AG04449 (cell line): ENCODE data around the gene HPN.

Experiments
- CTCF ChIA-PET: fragments of 350-600 bp; formaldehyde crosslinking; extraction: SDS; loops from one replicate; lab custom pipeline; 2021; ENCODE audit warnings: antibody characterized with exemption; lab: Yijun Ruan, JAX
- POLR2A ChIA-PET: fragments of 400-600, 350-600 bp; formaldehyde crosslinking; extraction: SDS; loops from one replicate; lab custom pipeline; 2020; ENCODE audit warnings: antibody characterized with exemption, inconsistent platforms; lab: Yijun Ruan, JAX
- DNase-seq: peaks from one replicate; pipeline ENCODE4 v3.0.0-alpha.2; 2010; ENCODE audit warnings: low read depth, low spot score
- H3K4me3 ChIP-seq: 2 replicates; pipeline ENCODE4 v1.5.1; 2011; ENCODE audit warnings: low read depth, mild to moderate bottlenecking, control low read depth, low read length
- TF ChIP-seq, protein P1 (sequence below): IDR thresholded peaks from one replicate; pipeline ENCODE4 v1.5.1; 2011; ENCODE audit warnings: mild to moderate bottlenecking, moderate library complexity, low read length, control low read depth, inconsistent platforms; ENCODE audit not compliant: insufficient read depth; ENCODE audit errors: missing control alignments

The HPN gene

DNA sequence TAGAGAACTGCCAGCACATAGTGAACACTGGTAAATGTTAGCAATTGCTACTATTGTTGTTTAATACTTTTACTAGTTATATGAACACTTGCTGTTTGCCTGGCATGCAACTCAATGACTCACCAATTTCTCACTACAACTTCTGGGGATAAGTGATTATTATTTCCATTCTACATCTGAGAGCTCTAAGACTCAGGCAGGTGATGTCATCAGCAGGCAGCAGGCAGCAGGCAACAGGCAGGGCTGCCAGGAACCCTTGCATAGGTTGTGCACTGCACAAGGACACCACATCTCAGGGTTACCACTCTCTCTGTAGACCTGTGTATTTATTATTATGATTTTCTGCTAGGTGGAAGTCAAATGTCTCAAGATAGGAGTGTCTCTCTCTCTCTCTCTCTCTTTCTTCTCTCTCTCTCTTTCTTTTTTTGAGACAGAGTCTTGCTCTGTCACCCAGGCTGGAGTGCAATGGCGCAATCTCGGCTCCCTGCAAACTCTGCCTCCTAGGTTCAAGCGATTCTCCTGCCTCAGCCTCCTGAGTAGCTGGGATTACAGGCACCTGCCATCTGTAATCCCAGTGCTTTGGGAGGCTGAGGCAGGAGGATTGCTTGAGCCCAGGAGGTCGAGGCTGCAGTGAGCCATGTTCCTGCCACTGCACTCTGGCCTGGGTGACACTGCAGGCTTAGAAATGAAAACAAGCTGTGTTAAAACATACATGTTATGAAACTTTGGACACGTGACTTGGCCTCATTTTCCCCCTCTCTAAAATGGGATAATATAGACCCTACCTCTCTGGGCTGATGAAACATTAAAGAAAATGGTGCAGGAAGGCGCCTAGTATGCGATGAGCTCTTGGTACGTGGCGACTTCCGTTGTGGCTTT lies 22.7 kb downstream of the HPN start:
- no peak for DNase-seq
- TF ChIP-seq, protein P1, sequence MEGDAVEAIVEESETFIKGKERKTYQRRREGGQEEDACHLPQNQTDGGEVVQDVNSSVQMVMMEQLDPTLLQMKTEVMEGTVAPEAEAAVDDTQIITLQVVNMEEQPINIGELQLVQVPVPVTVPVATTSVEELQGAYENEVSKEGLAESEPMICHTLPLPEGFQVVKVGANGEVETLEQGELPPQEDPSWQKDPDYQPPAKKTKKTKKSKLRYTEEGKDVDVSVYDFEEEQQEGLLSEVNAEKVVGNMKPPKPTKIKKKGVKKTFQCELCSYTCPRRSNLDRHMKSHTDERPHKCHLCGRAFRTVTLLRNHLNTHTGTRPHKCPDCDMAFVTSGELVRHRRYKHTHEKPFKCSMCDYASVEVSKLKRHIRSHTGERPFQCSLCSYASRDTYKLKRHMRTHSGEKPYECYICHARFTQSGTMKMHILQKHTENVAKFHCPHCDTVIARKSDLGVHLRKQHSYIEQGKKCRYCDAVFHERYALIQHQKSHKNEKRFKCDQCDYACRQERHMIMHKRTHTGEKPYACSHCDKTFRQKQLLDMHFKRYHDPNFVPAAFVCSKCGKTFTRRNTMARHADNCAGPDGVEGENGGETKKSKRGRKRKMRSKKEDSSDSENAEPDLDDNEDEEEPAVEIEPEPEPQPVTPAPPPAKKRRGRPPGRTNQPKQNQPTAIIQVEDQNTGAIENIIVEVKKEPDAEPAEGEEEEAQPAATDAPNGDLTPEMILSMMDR: no peak
- ChIA-PET CTCF (interaction anchor here (0.9 to 7.8 kb wide), 10 partner anchors 9 to 90 kb away, joined by 3 to 245 read pairs (median 5); partner anchors contain the start of genes FXYD1 and LGI4), POLR2A (no interaction called here)
- no peak overlapping the region for H3K4me3 ChIP-seq

DNA sequence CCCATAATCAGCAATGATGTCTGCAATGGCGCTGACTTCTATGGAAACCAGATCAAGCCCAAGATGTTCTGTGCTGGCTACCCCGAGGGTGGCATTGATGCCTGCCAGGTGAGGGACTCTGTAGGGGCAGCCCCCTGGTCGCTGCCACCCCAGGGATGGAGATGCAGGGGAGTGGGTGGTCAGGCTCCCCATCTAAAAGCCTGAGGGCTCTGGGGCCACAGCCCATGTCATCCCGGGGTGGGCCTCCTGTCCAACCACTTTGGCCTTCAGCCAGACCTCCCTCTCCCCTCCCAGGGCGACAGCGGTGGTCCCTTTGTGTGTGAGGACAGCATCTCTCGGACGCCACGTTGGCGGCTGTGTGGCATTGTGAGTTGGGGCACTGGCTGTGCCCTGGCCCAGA lies 24.1 kb downstream of the HPN start:
- H3K4me3 ChIP-seq: no peak overlapping the region
- DNase-seq: no peak
- TF ChIP-seq, protein P1: no peak
- POLR2A ChIA-PET: no interaction called here
- CTCF ChIA-PET: interaction anchor here (1.1 to 7.8 kb wide), 12 partner anchors 7 to 88 kb away, joined by 4 to 245 read pairs (median 26); partner anchors contain the start of genes FXYD1, FXYD3, FXYD5 and LGI4

DNA sequence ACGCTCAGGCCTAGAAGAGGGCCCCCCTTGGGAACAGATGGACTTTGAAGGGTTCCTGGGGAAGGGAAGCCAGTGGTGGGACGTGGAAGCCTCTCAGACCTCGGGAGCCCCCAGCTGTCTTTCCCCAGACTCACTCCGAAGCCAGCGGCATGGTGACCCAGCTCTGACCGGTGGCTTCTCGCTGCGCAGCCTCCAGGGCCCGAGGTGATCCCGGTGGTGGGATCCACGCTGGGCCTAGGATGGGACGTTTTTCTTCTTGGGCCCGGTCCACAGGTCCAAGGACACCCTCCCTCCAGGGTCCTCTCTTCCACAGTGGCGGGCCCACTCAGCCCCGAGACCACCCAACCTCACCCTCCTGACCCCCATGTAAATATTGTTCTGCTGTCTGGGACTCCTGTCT lies 24.6 kb downstream of the HPN start:
- H3K4me3 ChIP-seq: no peak overlapping the region
- DNase-seq: no peak
- TF ChIP-seq, protein P1: no peak
- ChIA-PET POLR2A (interaction anchor here (0.7 kb wide), 1 partner anchor 75 kb away, joined by 3 read pairs; no protein-coding TSS in a partner anchor), CTCF (interaction anchor here (0.8 to 7.8 kb wide), 32 partner anchors 8 to 204 kb away, joined by 3 to 245 read pairs (median 6); partner anchors contain the start of genes FXYD1, FXYD3, FXYD5 and FXYD7)

DNA sequence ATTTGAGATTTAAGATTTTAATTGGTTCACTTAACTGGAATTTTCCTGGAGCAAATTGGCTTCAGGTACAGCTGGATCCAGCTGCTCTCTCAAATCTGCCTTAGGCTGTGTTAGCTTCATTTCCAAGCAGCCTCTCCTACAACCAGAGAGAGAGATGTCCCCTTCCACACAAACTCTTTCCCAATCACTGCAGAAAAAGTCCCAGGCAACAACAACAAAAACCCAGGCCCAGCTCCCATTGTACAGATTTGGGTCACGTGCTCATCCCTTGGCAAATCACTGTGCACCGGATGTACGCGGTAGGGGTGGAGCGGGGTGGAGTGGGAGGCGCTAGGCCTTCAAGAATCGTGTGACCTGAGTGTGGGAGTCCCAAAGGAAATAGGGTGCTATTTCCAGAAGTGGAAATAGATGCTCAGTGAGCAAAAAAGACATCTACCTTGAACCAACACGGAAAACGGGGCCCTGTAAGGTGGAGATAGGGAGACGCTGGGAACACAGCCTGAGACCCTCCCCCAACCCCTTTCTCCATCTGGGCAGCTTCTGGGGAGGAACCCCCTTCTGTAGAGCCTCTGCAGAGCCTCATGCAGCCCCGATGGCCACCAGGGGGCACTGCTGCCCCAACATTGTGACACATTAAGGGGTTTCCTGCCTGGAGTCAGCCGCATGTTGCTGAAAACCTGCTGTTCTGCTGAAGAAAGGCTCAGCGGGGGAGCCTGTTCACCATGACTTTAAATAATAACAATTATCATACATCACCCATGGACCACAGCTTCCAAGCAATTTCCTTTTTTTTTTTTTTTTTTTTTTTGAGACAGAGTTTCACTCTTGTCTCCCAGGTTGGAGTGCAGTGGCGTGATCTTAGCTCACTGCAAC lies 25.4 kb downstream of the HPN start:
- H3K4me3 ChIP-seq: no peak overlapping the region
- POLR2A ChIA-PET: interaction anchor here (0.7 kb wide), 2 partner anchors 74 to 446 kb away, joined by 3 read pairs; partner anchors contain the start of gene DMKN
- TF ChIP-seq, protein P1: peak; percentile 93
- CTCF ChIA-PET: interaction anchor here (0.8 to 7.8 kb wide), 37 partner anchors 9 to 203 kb away, joined by 3 to 245 read pairs (median 5); partner anchors contain the start of genes FXYD1, FXYD3, FXYD5 and FXYD7
- no peak for DNase-seq

DNA sequence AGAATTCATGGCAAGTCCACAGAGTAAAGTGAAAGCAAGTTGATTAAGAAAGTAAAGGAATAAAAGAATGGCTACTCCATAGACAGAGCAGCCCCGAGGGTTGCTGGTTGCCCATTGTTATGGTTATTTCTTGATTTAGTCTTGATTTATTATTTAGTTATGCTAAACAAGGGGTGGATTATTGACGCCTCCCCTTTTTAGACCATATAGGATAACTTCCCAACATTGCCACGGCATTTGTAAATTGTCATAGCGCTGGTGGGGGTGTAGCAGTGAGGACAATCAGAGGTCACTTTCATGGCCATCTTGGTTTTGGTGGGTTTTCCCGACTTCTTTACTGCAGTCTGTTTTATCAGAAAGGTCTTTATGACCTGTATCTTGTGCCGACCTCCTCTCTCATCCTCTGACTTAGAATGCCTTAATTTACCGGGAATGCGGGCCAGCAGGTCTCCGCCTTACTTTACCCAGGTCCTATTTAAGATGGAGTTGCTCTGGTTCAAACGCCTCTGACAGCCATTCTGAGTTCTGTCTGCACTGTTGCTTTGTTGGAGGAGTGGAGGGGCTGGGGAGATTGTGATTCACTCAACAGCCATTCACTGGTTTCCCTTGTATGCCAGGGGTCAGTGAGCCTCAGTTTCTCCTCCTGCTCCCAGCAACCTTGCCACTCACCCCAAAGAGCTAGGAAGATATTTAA lies 27.6 kb downstream of the HPN start:
- no peak overlapping the region for H3K4me3 ChIP-seq
- ChIA-PET CTCF (interaction anchor here (0.9 to 7.8 kb wide), 20 partner anchors 11 to 85 kb away, joined by 3 to 245 read pairs (median 10); partner anchors contain the start of genes FXYD1, FXYD3, FXYD5 and LGI4), POLR2A (no interaction called here)
- TF ChIP-seq, protein P1: no peak
- no peak for DNase-seq
